Esophagus squamous epithelium (tissue), 4 donors: Measurements from ENCODE around the gene SLC7A5.
"Not testable (repeated sequence)": the region's sequence is repeated elsewhere in the genome, so short reads cannot be mapped to it uniquely, and the experiment has no call there.

Experiments
- CTCF ChIP-seq, 6 experiments: fragments of 450-650 bp in 4 of 6; fragments of 200-600 bp in 2 of 6; sonication (generic) in 2 of 6; IDR thresholded peaks; one replicate each; pipeline ENCODE4 v1.5.1; 2016 to 2019; ENCODE audit warnings: antibody characterized with exemption in 6 of 6, mild to moderate bottlenecking in 4 of 6, moderate library complexity in 4 of 6
- POLR2A ChIP-seq, 4 donors: fragments of 450-650 bp; IDR thresholded peaks; one replicate each; pipeline ENCODE4 v1.6.1; 2017; ENCODE audit warnings: antibody characterized with exemption in 4 of 4, mild to moderate bottlenecking in 4 of 4, moderate library complexity in 3 of 4

GRCh38 chr16:87825842-87826120 is 43.5 kb downstream of the SLC7A5 start:
- not testable (repeated sequence) for TF ChIP-seq POLR2A, CTCF (IDR thresholded peaks at IDR 0.05)
